SK-N-SH treated with all-trans-retinoic acid at 6 μM for 48 hours (cell line): Measurements from ENCODE around the gene FRYL.

Source experiments
- ATAC-seq: fragments of 200-7000 bp; cut with Tn5 transposase; 3 replicates; pipeline ENCODE4 v1.9.1; 2020; ENCODE audit warnings: mild to moderate bottlenecking, moderate library complexity
- ARNTL ChIP-seq: fragments of 450-650 bp; formaldehyde crosslinking; IDR thresholded peaks from 2 replicates; pipeline ENCODE4 v1.5.0; 2020; ENCODE audit warnings: low read depth, mild to moderate bottlenecking, moderate library complexity, borderline replicate concordance
- CSDC2 ChIP-seq: fragments of 250-450 bp; sonication (Bioruptor Pico); IDR thresholded peaks from 2 replicates; pipeline ENCODE4 v1.5.0; 2020; ENCODE audit warnings: mild to moderate bottlenecking, moderate library complexity
- ESRRG ChIP-seq: fragments of 250-450 bp; sonication (Bioruptor Pico); IDR thresholded peaks from 2 replicates; pipeline ENCODE4 v1.6.1; 2021; ENCODE audit warnings: mild to moderate bottlenecking
- GLIS3 ChIP-seq: fragments of 250-450 bp; sonication (Bioruptor Pico); IDR thresholded peaks from 2 replicates; pipeline ENCODE4 v1.5.0; 2020; ENCODE audit warnings: mild to moderate bottlenecking, moderate library complexity
- ISL1 ChIP-seq: fragments of 250-450 bp; sonication (Bioruptor Pico); IDR thresholded peaks from 2 replicates; pipeline ENCODE4 v2.1.2; 2022; ENCODE audit warnings: mild to moderate bottlenecking, moderate library complexity
- PPARA ChIP-seq: fragments of 250-450 bp; sonication (Bioruptor Pico); IDR thresholded peaks from 2 replicates; pipeline ENCODE4 v1.5.0; 2020; ENCODE audit warnings: mild to moderate bottlenecking, borderline replicate concordance
- RARB ChIP-seq: fragments of 250-450 bp; sonication (Bioruptor Pico); IDR thresholded peaks from 2 replicates; pipeline ENCODE4 v1.8.0; 2021; ENCODE audit warnings: mild to moderate bottlenecking, moderate library complexity
- SNAI2 ChIP-seq: fragments of 250-450 bp; sonication (Bioruptor Pico); IDR thresholded peaks from 2 replicates; pipeline ENCODE4 v1.5.0; 2020; ENCODE audit warnings: mild to moderate bottlenecking, moderate library complexity
- TCF4 ChIP-seq: fragments of 250-450 bp; sonication (Bioruptor Pico); IDR thresholded peaks from 2 replicates; pipeline ENCODE4 v1.8.0; 2021; ENCODE audit warnings: mild to moderate bottlenecking, moderate library complexity, borderline replicate concordance
- TOX ChIP-seq: fragments of 250-450 bp; sonication (Bioruptor Pico); IDR thresholded peaks from 2 replicates; pipeline ENCODE4 v1.8.0; 2021; ENCODE audit warnings: mild to moderate bottlenecking, moderate library complexity, borderline replicate concordance
- ZC3H10 ChIP-seq: fragments of 250-450 bp; sonication (Bioruptor Pico); IDR thresholded peaks from 2 replicates; pipeline ENCODE4 v1.5.1; 2021; ENCODE audit warnings: mild to moderate bottlenecking, moderate library complexity
- ZFP3 ChIP-seq: fragments of 250-450 bp; sonication (Bioruptor Pico); IDR thresholded peaks from 2 replicates; pipeline ENCODE4 v1.5.0; 2020; ENCODE audit warnings: mild to moderate bottlenecking, moderate library complexity
- ZFP30 ChIP-seq: fragments of 450-650 bp; formaldehyde crosslinking; IDR thresholded peaks from 2 replicates; pipeline ENCODE4 v1.5.0; 2022; ENCODE audit warnings: mild to moderate bottlenecking, moderate library complexity
- ZNF565 ChIP-seq: fragments of 450-650 bp; formaldehyde crosslinking; conservative IDR thresholded peaks from 2 replicates; pipeline ENCODE4 v1.5.0; 2020; ENCODE audit warnings: low read depth, mild to moderate bottlenecking, moderate library complexity
- ZNF70 ChIP-seq: fragments of 450-650 bp; formaldehyde crosslinking; IDR thresholded peaks from 2 replicates; pipeline ENCODE4 v1.5.0; 2020; ENCODE audit warnings: mild to moderate bottlenecking, moderate library complexity
- ZNF8 ChIP-seq: fragments of 450-650 bp; formaldehyde crosslinking; IDR thresholded peaks from 2 replicates; pipeline ENCODE4 v1.5.0; 2020; ENCODE audit warnings: mild to moderate bottlenecking, moderate library complexity
- TF ChIP-seq, protein P1 (sequence below): fragments of 250-450 bp; sonication (Bioruptor Pico); IDR thresholded peaks from 2 replicates; pipeline ENCODE4 v1.8.0; 2020; ENCODE audit warnings: mild to moderate bottlenecking, moderate library complexity, borderline replicate concordance
- TF ChIP-seq, protein P2 (sequence below): fragments of 250-450 bp; sonication (Bioruptor Pico); IDR thresholded peaks from 2 replicates; pipeline ENCODE4 v1.5.1; 2021; ENCODE audit warnings: mild to moderate bottlenecking, moderate library complexity
- TF ChIP-seq, protein P3 (sequence below): fragments of 250-450 bp; sonication (Bioruptor Pico); IDR thresholded peaks from 2 replicates; pipeline ENCODE4 v1.5.1; 2020; ENCODE audit warnings: low read depth, mild to moderate bottlenecking, moderate library complexity
- TF ChIP-seq, protein P4 (sequence below): fragments of 250-450 bp; sonication (Bioruptor Pico); IDR thresholded peaks from 2 replicates; pipeline ENCODE4 v1.5.0; 2020; ENCODE audit warnings: mild to moderate bottlenecking, moderate library complexity

FRYL gene

DNA sequence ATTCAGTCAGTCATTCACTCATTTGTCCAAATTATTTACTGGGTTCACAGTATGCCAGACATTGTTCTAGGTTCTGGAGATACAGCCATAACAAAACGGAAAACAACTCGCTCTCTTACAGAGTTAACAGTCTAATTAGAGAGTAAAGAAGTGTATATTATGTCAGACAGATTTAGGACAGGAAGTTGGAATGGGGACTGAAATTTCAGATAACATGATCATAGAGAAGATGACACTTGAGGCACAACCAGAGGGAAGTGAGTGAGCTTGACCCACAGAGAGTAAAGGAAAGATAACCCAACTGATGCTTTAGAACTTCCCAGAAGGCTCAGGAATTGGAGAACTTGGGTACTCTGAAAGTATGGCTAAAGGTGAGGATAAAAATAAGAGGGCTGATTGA lies 150.6 kb downstream of the FRYL start (continued):
- TF ChIP-seq TCF4 (CRISPR knock-in tag), result no peak
- TF ChIP-seq, all 23 proteins: peak for 0

DNA sequence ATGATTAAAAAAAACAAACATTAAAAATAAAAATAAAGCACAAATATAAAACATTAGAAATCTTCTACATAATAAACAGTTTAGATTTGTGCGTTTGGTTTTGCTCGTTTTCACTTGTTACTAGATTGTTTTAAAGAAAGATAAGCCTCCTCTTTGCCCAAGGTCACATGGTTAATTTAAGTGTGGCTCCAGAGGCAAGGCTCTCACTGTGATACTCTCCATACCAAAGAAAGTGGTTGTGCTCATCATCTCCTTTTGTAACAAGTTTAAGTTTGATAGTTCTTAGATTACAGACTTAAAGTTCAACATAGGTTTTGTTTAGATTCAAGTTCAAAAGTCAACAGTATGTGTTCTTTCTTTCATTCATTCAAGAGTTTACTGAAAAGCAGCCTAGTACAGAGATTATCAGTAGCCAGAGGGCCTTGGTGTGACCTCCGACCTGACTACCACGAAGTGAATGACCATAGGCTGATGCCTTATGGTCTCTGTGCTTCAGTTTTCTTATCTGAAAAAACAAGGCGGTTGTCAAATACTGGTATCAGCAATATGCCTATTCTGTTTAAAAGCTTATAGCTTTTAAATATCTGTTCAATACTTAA lies 156.8 kb downstream of the FRYL start:
- ATAC-seq, result no peak
- TF ChIP-seq GLIS3 (no peak), RARB (CRISPR knock-in tag) (no peak), ESRRG (CRISPR knock-in tag) (no peak), PPARA (CRISPR knock-in tag) (no peak), ZC3H10 (CRISPR knock-in tag) (no peak), TCF4 (CRISPR knock-in tag) (no peak), ISL1 (no peak), CSDC2 (no peak), ZNF70 (CRISPR knock-in tag) (no peak), ARNTL (CRISPR knock-in tag) (no peak), ZFP3 (CRISPR knock-in tag) (no peak), SNAI2 (CRISPR knock-in tag) (no peak), TOX (CRISPR knock-in tag) (no peak), ZFP30 (CRISPR knock-in tag) (no peak), ZNF8 (CRISPR knock-in tag) (no peak), ZNF565 (no peak)
- TF ChIP-seq, protein P1, sequence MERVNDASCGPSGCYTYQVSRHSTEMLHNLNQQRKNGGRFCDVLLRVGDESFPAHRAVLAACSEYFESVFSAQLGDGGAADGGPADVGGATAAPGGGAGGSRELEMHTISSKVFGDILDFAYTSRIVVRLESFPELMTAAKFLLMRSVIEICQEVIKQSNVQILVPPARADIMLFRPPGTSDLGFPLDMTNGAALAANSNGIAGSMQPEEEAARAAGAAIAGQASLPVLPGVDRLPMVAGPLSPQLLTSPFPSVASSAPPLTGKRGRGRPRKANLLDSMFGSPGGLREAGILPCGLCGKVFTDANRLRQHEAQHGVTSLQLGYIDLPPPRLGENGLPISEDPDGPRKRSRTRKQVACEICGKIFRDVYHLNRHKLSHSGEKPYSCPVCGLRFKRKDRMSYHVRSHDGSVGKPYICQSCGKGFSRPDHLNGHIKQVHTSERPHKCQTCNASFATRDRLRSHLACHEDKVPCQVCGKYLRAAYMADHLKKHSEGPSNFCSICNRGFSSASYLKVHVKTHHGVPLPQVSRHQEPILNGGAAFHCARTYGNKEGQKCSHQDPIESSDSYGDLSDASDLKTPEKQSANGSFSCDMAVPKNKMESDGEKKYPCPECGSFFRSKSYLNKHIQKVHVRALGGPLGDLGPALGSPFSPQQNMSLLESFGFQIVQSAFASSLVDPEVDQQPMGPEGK (CRISPR knock-in tag), result no peak
- TF ChIP-seq, protein P2, sequence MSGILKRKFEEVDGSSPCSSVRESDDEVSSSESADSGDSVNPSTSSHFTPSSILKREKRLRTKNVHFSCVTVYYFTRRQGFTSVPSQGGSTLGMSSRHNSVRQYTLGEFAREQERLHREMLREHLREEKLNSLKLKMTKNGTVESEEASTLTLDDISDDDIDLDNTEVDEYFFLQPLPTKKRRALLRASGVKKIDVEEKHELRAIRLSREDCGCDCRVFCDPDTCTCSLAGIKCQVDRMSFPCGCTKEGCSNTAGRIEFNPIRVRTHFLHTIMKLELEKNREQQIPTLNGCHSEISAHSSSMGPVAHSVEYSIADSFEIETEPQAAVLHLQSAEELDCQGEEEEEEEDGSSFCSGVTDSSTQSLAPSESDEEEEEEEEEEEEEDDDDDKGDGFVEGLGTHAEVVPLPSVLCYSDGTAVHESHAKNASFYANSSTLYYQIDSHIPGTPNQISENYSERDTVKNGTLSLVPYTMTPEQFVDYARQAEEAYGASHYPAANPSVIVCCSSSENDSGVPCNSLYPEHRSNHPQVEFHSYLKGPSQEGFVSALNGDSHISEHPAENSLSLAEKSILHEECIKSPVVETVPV (CRISPR knock-in tag), result no peak
- TF ChIP-seq, protein P3, sequence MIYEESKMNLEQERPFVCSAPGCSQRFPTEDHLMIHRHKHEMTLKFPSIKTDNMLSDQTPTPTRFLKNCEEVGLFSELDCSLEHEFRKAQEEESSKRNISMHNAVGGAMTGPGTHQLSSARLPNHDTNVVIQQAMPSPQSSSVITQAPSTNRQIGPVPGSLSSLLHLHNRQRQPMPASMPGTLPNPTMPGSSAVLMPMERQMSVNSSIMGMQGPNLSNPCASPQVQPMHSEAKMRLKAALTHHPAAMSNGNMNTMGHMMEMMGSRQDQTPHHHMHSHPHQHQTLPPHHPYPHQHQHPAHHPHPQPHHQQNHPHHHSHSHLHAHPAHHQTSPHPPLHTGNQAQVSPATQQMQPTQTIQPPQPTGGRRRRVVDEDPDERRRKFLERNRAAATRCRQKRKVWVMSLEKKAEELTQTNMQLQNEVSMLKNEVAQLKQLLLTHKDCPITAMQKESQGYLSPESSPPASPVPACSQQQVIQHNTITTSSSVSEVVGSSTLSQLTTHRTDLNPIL (CRISPR knock-in tag), result no peak
- TF ChIP-seq, protein P4, sequence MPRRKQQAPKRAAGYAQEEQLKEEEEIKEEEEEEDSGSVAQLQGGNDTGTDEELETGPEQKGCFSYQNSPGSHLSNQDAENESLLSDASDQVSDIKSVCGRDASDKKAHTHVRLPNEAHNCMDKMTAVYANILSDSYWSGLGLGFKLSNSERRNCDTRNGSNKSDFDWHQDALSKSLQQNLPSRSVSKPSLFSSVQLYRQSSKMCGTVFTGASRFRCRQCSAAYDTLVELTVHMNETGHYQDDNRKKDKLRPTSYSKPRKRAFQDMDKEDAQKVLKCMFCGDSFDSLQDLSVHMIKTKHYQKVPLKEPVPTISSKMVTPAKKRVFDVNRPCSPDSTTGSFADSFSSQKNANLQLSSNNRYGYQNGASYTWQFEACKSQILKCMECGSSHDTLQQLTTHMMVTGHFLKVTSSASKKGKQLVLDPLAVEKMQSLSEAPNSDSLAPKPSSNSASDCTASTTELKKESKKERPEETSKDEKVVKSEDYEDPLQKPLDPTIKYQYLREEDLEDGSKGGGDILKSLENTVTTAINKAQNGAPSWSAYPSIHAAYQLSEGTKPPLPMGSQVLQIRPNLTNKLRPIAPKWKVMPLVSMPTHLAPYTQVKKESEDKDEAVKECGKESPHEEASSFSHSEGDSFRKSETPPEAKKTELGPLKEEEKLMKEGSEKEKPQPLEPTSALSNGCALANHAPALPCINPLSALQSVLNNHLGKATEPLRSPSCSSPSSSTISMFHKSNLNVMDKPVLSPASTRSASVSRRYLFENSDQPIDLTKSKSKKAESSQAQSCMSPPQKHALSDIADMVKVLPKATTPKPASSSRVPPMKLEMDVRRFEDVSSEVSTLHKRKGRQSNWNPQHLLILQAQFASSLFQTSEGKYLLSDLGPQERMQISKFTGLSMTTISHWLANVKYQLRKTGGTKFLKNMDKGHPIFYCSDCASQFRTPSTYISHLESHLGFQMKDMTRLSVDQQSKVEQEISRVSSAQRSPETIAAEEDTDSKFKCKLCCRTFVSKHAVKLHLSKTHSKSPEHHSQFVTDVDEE, result no peak
- TF ChIP-seq, all 23 proteins: peak for 0

DNA sequence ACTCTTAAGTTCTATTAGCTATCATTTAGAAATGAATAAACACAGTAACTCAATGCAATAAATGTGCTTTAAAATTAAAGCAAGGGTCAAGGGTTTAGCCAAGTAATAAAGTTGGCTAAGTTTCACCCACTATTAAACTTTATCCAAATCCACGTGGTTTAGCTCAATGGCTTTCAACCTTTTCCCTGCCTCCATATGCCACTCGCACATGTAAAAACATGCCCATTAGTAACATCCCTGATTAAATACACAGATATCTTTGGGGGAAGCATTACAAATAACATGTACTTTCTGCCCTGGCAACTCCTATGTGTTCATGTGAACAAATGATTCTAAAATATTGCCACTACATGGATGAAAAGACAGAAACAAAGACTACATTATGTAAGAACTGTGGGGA lies 159.2 kb downstream of the FRYL start:
- ATAC-seq, result no peak
- no peak for TF ChIP-seq ESRRG (CRISPR knock-in tag)
- TF ChIP-seq, protein P4, result no peak
- TF ChIP-seq GLIS3, result no peak
- TF ChIP-seq ZNF8 (CRISPR knock-in tag), result no peak
- TF ChIP-seq PPARA (CRISPR knock-in tag), result no peak
- TF ChIP-seq ZNF565, result no peak
- no peak for TF ChIP-seq TCF4 (CRISPR knock-in tag)
- TF ChIP-seq ZC3H10 (CRISPR knock-in tag), result no peak
